OCI-LY1 (cell line): ENCODE results near the gene SKA2.

Source experiments
- H2AFZ ChIP-seq: fragments of 200-600 bp; sonication (generic), shearing (Covaris generic); 2 replicates; pipeline ENCODE4 v1.6.0; 2014; ENCODE audit warnings: antibody characterized with exemption, mild to moderate bottlenecking, low read length
- H3F3A ChIP-seq: fragments of 200-600 bp; sonication (generic), shearing (Covaris generic); 2 replicates; pipeline ENCODE4 v1.6.0; 2014; ENCODE audit warnings: mild to moderate bottlenecking, antibody characterized with exemption, low read length, moderate library complexity; ENCODE audit not compliant: insufficient read depth
- H3K27ac ChIP-seq: fragments of 200-600 bp; sonication (generic); 2 replicates; pipeline ENCODE4 v1.5.1; 2014; ENCODE audit warnings: low read length, mixed run types, mild to moderate bottlenecking, low read depth; ENCODE audit not compliant: poor library complexity, severe bottlenecking
- H3K27me3 ChIP-seq: fragments of 200-600 bp; sonication (generic); 2 replicates; pipeline ENCODE4 v1.6.0; 2014; ENCODE audit warnings: antibody characterized with exemption, mild to moderate bottlenecking, low read length, moderate library complexity; ENCODE audit not compliant: insufficient read depth
- H3K36me3 ChIP-seq: fragments of 200-600 bp; sonication (generic); 2 replicates; pipeline ENCODE4 v1.6.1; 2014; ENCODE audit warnings: mild to moderate bottlenecking, antibody characterized with exemption, low read length, moderate library complexity, mixed read lengths; ENCODE audit not compliant: insufficient read depth
- H3K4me1 ChIP-seq: fragments of 200-600 bp; sonication (generic); 2 replicates; pipeline ENCODE4 v1.5.1; 2014; ENCODE audit warnings: mild to moderate bottlenecking, low read length, moderate library complexity; ENCODE audit not compliant: insufficient read depth, severe bottlenecking
- H3K4me2 ChIP-seq: fragments of 200-600 bp; sonication (generic), shearing (Covaris generic); 2 replicates; pipeline ENCODE4 v1.6.1; 2014; ENCODE audit warnings: low read length
- H3K4me3 ChIP-seq: fragments of 200-600 bp; sonication (generic); 2 replicates; pipeline ENCODE4 v1.5.1; 2014; ENCODE audit warnings: low read length, low read depth, mild to moderate bottlenecking, mixed read lengths; ENCODE audit not compliant: poor library complexity, severe bottlenecking
- H3K79me2 ChIP-seq: fragments of 200-600 bp; shearing (Covaris generic); 2 replicates; pipeline ENCODE4 v1.6.1; 2016; ENCODE audit warnings: mixed run types, low read length, mixed read lengths; ENCODE audit not compliant: insufficient read depth
- H3K9ac ChIP-seq: fragments of 200-600 bp; sonication (generic), shearing (Covaris generic); 2 replicates; pipeline ENCODE4 v1.6.1; 2014; ENCODE audit warnings: mild to moderate bottlenecking, low read length, mixed read lengths
- H3K9me2 ChIP-seq: fragments of 200-600 bp; sonication (generic), shearing (Covaris generic); 2 replicates; pipeline ENCODE4 v1.6.1; 2014; ENCODE audit warnings: low read depth, mild to moderate bottlenecking, low read length, mixed read lengths
- H3K9me3 ChIP-seq: fragments of 200-600 bp; shearing (Covaris generic); 2 replicates; pipeline ENCODE4 v1.6.1; 2014; ENCODE audit warnings: low read length, mixed read lengths
- H4K20me1 ChIP-seq: fragments of 200-600 bp; sonication (generic), shearing (Covaris generic); 2 replicates; pipeline ENCODE4 v1.6.0; 2016; ENCODE audit warnings: mild to moderate bottlenecking, low read length; ENCODE audit not compliant: insufficient read depth
- CTCF ChIP-seq: fragments of 200-600 bp; sonication (generic), shearing (Covaris generic); IDR thresholded peaks from 2 replicates; pipeline ENCODE4 v1.5.1; 2017; ENCODE audit warnings: mild to moderate bottlenecking, antibody characterized with exemption, low read length, moderate library complexity, mixed read lengths
- EZH2 ChIP-seq: fragments of 200-600 bp; sonication (generic), shearing (Covaris generic); IDR thresholded peaks from 2 replicates; pipeline ENCODE4 v1.8.0; 2017; ENCODE audit warnings: borderline replicate concordance, mixed run types, mild to moderate bottlenecking, antibody characterized with exemption, low read length, moderate library complexity, mixed read lengths

The SKA2 gene

GRCh38 chr17:59151006-59151405 lies 4.0 kb downstream of the SKA2 start:
- H3K27me3 ChIP-seq: no peaks in the 10 kb centered on the region
- no peaks in the 10 kb centered on the region for H3K9me2 ChIP-seq
- H3F3A ChIP-seq: no peaks in the 10 kb centered on the region
- no peak overlapping the region; the same call in 1 of the 2 replicates for H3K9ac ChIP-seq
- peaks cover 88% of the 10 kb centered on the region for H3K79me2 ChIP-seq
- no peak for TF ChIP-seq EZH2
- no peak for TF ChIP-seq CTCF
- no peak overlapping the region for H3K27ac ChIP-seq
- H3K36me3 ChIP-seq: peaks cover 29% of the 10 kb centered on the region
- H3K4me2 ChIP-seq: peak overlapping the region; percentile 69; the same call in 1 of the 2 replicates
- H2AFZ ChIP-seq: no peak overlapping the region
- no peaks in the 10 kb centered on the region for H4K20me1 ChIP-seq
- H3K4me1 ChIP-seq: peaks cover 40% of the 10 kb centered on the region
- peak overlapping the region; percentile 100 for H3K4me3 ChIP-seq
- no peaks in the 10 kb centered on the region for H3K9me3 ChIP-seq

GRCh38 chr17:59149841-59150511 lies 5.0 kb downstream of the SKA2 start:
- Histone ChIP-seq H3K4me1 (peaks cover 40% of the 10 kb centered on the region), H3K9me3 (no peaks in the 10 kb centered on the region), H3F3A (no peaks in the 10 kb centered on the region), H3K36me3 (peaks cover 38% of the 10 kb centered on the region), H3K27me3 (no peaks in the 10 kb centered on the region), H2AFZ (no peak overlapping the region), H4K20me1 (no peaks in the 10 kb centered on the region), H3K9ac (no peak overlapping the region), H3K9me2 (no peaks in the 10 kb centered on the region), H3K79me2 (peaks cover 97% of the 10 kb centered on the region), H3K4me3 (no peak overlapping the region), H3K4me2 (no peak overlapping the region), H3K27ac (no peak overlapping the region)
- TF ChIP-seq EZH2: no peak
- TF ChIP-seq CTCF: no peak

- H3K9ac ChIP-seq: no peak overlapping the region
- H3K4me1 ChIP-seq: peaks cover 39% of the 10 kb centered on the region
- H4K20me1 ChIP-seq: no peaks in the 10 kb centered on the region
- H2AFZ ChIP-seq: no peak overlapping the region
- TF ChIP-seq EZH2: no peak
- no peak for TF ChIP-seq CTCF
- no peak overlapping the region for H3K4me2 ChIP-seq
- H3K36me3 ChIP-seq: peaks cover 43% of the 10 kb centered on the region
- peaks cover 100% of the 10 kb centered on the region for H3K79me2 ChIP-seq
- H3K27ac ChIP-seq: no peak overlapping the region
- H3K9me3 ChIP-seq: no peaks in the 10 kb centered on the region
- H3F3A ChIP-seq: no peaks in the 10 kb centered on the region
- no peaks in the 10 kb centered on the region for H3K9me2 ChIP-seq
- no peaks in the 10 kb centered on the region for H3K27me3 ChIP-seq
- H3K4me3 ChIP-seq: no peak overlapping the region
Measured at GRCh38 chr17:59149051-59149450, 5.9 kb downstream of the SKA2 start.
